Endothelial cell of umbilical vein (primary cell): ENCODE data around the gene SORCS2. TPM values are rescaled to one million over a fixed set of nuclear protein-coding genes. Genes with fewer than 3 reads are reported as not detected.

Source experiments
- BruUV-seq: library from RNA; stranded (reverse); fragments of 400-500 nt; replicated peaks from 2 replicates; lab custom pipeline; 2021; lab: Mats Ljungman, UMichigan
- CTCF ChIA-PET: fragments of 300-600, 350-600 bp; sonication (Branson Sonifier 250); formaldehyde crosslinking; loops from one replicate; lab custom pipeline; 2021; ENCODE audit warnings: antibody characterized with exemption, inconsistent platforms; lab: Charles Lee
- POLR2A ChIA-PET: fragments of 300-600, 350-600 bp; sonication (Branson Sonifier 250); formaldehyde crosslinking; loops from one replicate; lab custom pipeline; 2021; ENCODE audit warnings: antibody characterized with exemption, inconsistent platforms; lab: Charles Lee
- DNase-seq: peaks from one replicate; pipeline ENCODE4 v3.0.0-alpha.2; 2011; ENCODE audit warnings: low read depth, low spot score
- FAIRE-seq: peaks from 2 replicates; lab custom pipeline; 2011; peaks lifted over from hg19 to GRCh38; lab: Jason Lieb, UNC
- H2AFZ ChIP-seq: 2 replicates; pipeline ENCODE4 v1.6.0; 2012; ENCODE audit warnings: low read depth, low read length, control low read depth, inconsistent platforms
- H3K27ac ChIP-seq: 2 replicates; pipeline ENCODE4 v1.5.1; 2011; ENCODE audit warnings: low read depth, mild to moderate bottlenecking, control low read depth, low read length, moderate library complexity; ENCODE audit not compliant: insufficient read depth
- H3K27me3 ChIP-seq, 2 experiments: 2 replicates each; pipeline versions ENCODE4 v1.6.0 to v1.6.1; 2011; ENCODE audit warnings: low read length in 2 of 2, mixed read lengths in 1 of 2; ENCODE audit not compliant: control insufficient read depth in 2 of 2, insufficient read depth in 2 of 2
- H3K36me3 ChIP-seq, 2 experiments: 2 replicates in 1 of 2; 3 replicates in 1 of 2; pipeline ENCODE4 v1.5.1; 2011; ENCODE audit warnings: low read length in 2 of 2, mild to moderate bottlenecking in 1 of 2, moderate library complexity in 1 of 2; ENCODE audit not compliant: control insufficient read depth in 2 of 2, insufficient read depth in 2 of 2; ENCODE audit errors: extremely low read depth in 1 of 2
- H3K4me1 ChIP-seq: 3 replicates; pipeline ENCODE4 v1.5.1; 2011; ENCODE audit warnings: mild to moderate bottlenecking, low read length; ENCODE audit not compliant: control insufficient read depth, insufficient read depth; ENCODE audit errors: extremely low read depth
- H3K4me2 ChIP-seq: 2 replicates; pipeline ENCODE4 v1.6.1; 2011; ENCODE audit warnings: low read length, control low read depth, mixed read lengths; ENCODE audit not compliant: insufficient read depth
- H3K4me3 ChIP-seq, 3 experiments: fragments of 200-600 bp in 1 of 3; sonication (generic), shearing (Covaris generic) in 1 of 3; replicated peaks in 1 of 3; 2 replicates each; pipeline ENCODE4 v1.5.1; 2011 to 2016; ENCODE audit warnings: control low read depth in 3 of 3, low read length in 3 of 3, mild to moderate bottlenecking in 2 of 3, inconsistent platforms in 1 of 3, low read depth in 1 of 3, moderate library complexity in 1 of 3; ENCODE audit not compliant: insufficient read depth in 1 of 3
- H3K79me2 ChIP-seq: 2 replicates; pipeline ENCODE4 v1.6.0; 2012; ENCODE audit warnings: low read length, inconsistent platforms; ENCODE audit not compliant: control insufficient read depth, insufficient read depth
- H3K9ac ChIP-seq: replicated peaks from 2 replicates; pipeline ENCODE3; 2011; ENCODE audit warnings: low read length, control low read depth; ENCODE audit not compliant: insufficient read depth; ENCODE audit errors: extremely low read depth
- H3K9me1 ChIP-seq: replicated peaks from 3 replicates; pipeline ENCODE4 v1.6.0; 2011; ENCODE audit warnings: mild to moderate bottlenecking, low read length; ENCODE audit not compliant: control insufficient read depth, insufficient read depth; ENCODE audit errors: extremely low read depth
- H3K9me3 ChIP-seq: replicated peaks from 2 replicates; pipeline ENCODE4 v1.5.1; 2012; ENCODE audit warnings: low read length, inconsistent platforms; ENCODE audit not compliant: control insufficient read depth, insufficient read depth
- H4K20me1 ChIP-seq: replicated peaks from 2 replicates; pipeline ENCODE3; 2011; ENCODE audit warnings: mild to moderate bottlenecking, low read length; ENCODE audit not compliant: control insufficient read depth, insufficient read depth; ENCODE audit errors: extremely low read depth
- CTCF ChIP-seq, 2 donors: IDR thresholded peaks; 1 replicate in 1 of 2; 2 replicates in 1 of 2; pipeline ENCODE4 v1.5.1; 2011; ENCODE audit warnings: low read length in 2 of 2, mild to moderate bottlenecking in 2 of 2, moderate library complexity in 2 of 2, control low read depth in 1 of 2, inconsistent platforms in 1 of 2, low read depth in 1 of 2; ENCODE audit not compliant: insufficient read depth in 1 of 2; ENCODE audit errors: extremely low read depth in 1 of 2
- EZH2 ChIP-seq: IDR thresholded peaks from 2 replicates; pipeline ENCODE4 v1.6.1; 2012; ENCODE audit warnings: borderline replicate concordance, low read depth, mild to moderate bottlenecking, moderate library complexity, low read length, inconsistent platforms; ENCODE audit not compliant: severe bottlenecking
- FOS ChIP-seq: IDR thresholded peaks from 2 replicates; pipeline ENCODE4 v1.6.1; 2011; ENCODE audit warnings: mild to moderate bottlenecking, low read length, moderate library complexity, borderline replicate concordance; ENCODE audit not compliant: insufficient read depth
- GATA2 ChIP-seq: IDR thresholded peaks from 2 replicates; pipeline ENCODE4 v1.7.0; 2011; ENCODE audit warnings: low read depth, mild to moderate bottlenecking, moderate library complexity, mixed read lengths, low read length; ENCODE audit not compliant: insufficient read length, insufficient read depth
- JUN ChIP-seq: IDR thresholded peaks from 2 replicates; pipeline ENCODE4 v1.6.1; 2011; ENCODE audit warnings: borderline replicate concordance, low read depth; ENCODE audit not compliant: insufficient read length, insufficient read depth
- MAX ChIP-seq: IDR thresholded peaks from 2 replicates; pipeline ENCODE4 v1.6.1; 2011; ENCODE audit not compliant: insufficient read depth, insufficient read length
- MYC ChIP-seq: IDR thresholded peaks from one replicate; pipeline ENCODE4 v1.6.1; 2011; ENCODE audit warnings: mild to moderate bottlenecking, low read depth, low read length
- POLR2A ChIP-seq: IDR thresholded peaks from 2 replicates; pipeline ENCODE4 v1.6.1; 2012; ENCODE audit warnings: low read depth, mild to moderate bottlenecking, control low read depth, low read length
- POLR2AphosphoS5 ChIP-seq: IDR thresholded peaks from 2 replicates; pipeline ENCODE4 v1.6.1; 2012; ENCODE audit warnings: low read depth, mild to moderate bottlenecking, control low read depth, low read length, moderate library complexity; ENCODE audit not compliant: insufficient read depth
- dilution Hi-C: fragments of 300-500 bp; cut with MboI; formaldehyde crosslinking; loops from one replicate; pipeline ENCODE4 v1.15.0; 2019; ENCODE audit warnings: low sequenced_read_pairs; ENCODE audit not compliant: extremely low pct_ligation_motif_present
- intact Hi-C: fragments of 100-400 bp; cut with micrococcal nuclease; formaldehyde crosslinking; loops from one replicate; pipeline ENCODE4 v1.10.0; 2022
- polyA plus RNA-seq, 4 experiments: library from polyadenylated mRNA; depleted of rRNA in 3 of 4; stranded (reverse) in 3 of 4; unstranded in 1 of 4; fragments of >200 nt; gene quantifications; 2 replicates each; pipeline versions ENCODE4 v1.2.1 to v1.2.3, GENCODE V29; 2011 to 2012; ENCODE audit warnings: missing spikeins in 1 of 4
- total RNA-seq: library from RNA; stranded (reverse); gene quantifications from 2 replicates; pipeline ENCODE4 v1.2.3, GENCODE V29; 2021

Gene SORCS2
- total and polyA plus RNA-seq, 2 donors (not counting 3 experiments of a cell fraction or from before 2014, with no cell fraction given), result not detected

- H3K4me3 ChIP-seq, result no peak overlapping the region
- no peak overlapping the region for H3K27ac ChIP-seq
- no peaks in the 10 kb centered on the region for H3K9me3 ChIP-seq
- no peak overlapping the region for H3K9ac ChIP-seq
- no peaks in the 10 kb centered on the region for H3K9me1 ChIP-seq
- H3K4me1 ChIP-seq, result no peaks in the 10 kb centered on the region
- ChIA-PET POLR2A (no interaction called here), CTCF (no interaction called here)
- H3K79me2 ChIP-seq, result no peaks in the 10 kb centered on the region
- H3K36me3 ChIP-seq, result no peaks in the 10 kb centered on the region
- H3K27me3 ChIP-seq, result no peaks in the 10 kb centered on the region
- no peak for TF ChIP-seq EZH2
- no peak for TF ChIP-seq MYC
- no peak for TF ChIP-seq FOS
- TF ChIP-seq POLR2A, result no peak
- no peak for TF ChIP-seq MAX
- TF ChIP-seq CTCF (IDR thresholded peaks at IDR 0.05; ENCODE audit: extremely low read depth in 1 of 2, insufficient read depth in 1 of 2, low read depth in 1 of 2, low read length in 2 of 2), result no peak
- no peak for TF ChIP-seq JUN
- no peak for TF ChIP-seq GATA2
- no peak for TF ChIP-seq POLR2AphosphoS5
- FAIRE-seq, result no peak
- intact Hi-C loops (loop anchor here (10.0 kb wide), 1 partner anchor 191 kb away; no protein-coding TSS in a partner anchor), dilution Hi-C loops (no loop called here)
- no peak overlapping the region for H2AFZ ChIP-seq
- H4K20me1 ChIP-seq, result no peaks in the 10 kb centered on the region
- no peak overlapping the region for H3K4me2 ChIP-seq
- no TSS peak for BruUV-seq
- DNase-seq, result no peak
Observed at GRCh38 chr4:7523526-7523925, 331.2 kb downstream of the SORCS2 start.
